Activated CD8-positive, alpha-beta T cell treated with anti-CD3 and anti-CD28 coated beads for 36 hours (primary cell): ENCODE results near the gene CCND3. TPM values are rescaled to one million over a fixed set of nuclear protein-coding genes. Genes with fewer than 3 reads are reported as not detected.

Experiments
- ATAC-seq: fragments of 200-7000 bp; cut with Tn5 transposase; one replicate; pipeline ENCODE4 v1.10.0; 2021; ENCODE audit warnings: mild to moderate bottlenecking, moderate library complexity
- CTCF ChIA-PET: fragments of 350-600 bp; sonication (Branson Sonifier 250); formaldehyde crosslinking; loops from one replicate; lab custom pipeline; 2021; ENCODE audit warnings: antibody characterized with exemption; lab: Charles Lee
- POLR2A ChIA-PET: fragments of 350-600 bp; sonication (Branson Sonifier 250); formaldehyde crosslinking; loops from one replicate; lab custom pipeline; 2021; ENCODE audit warnings: antibody characterized with exemption; lab: Charles Lee
- DNase-seq: peaks from one replicate; pipeline ENCODE4 v3.0.0-alpha.2; 2020
- H3K27ac Mint-ChIP-seq: one replicate; pipeline ENCODE4 v1.8.0; 2021; ENCODE audit warnings: mild to moderate bottlenecking, mixed read lengths
- H3K27me3 Mint-ChIP-seq: one replicate; pipeline ENCODE4 v1.8.0; 2021; ENCODE audit warnings: mixed read lengths
- H3K36me3 Mint-ChIP-seq: one replicate; pipeline ENCODE4 v1.8.0; 2021; ENCODE audit warnings: low read depth, mixed read lengths
- H3K4me1 Mint-ChIP-seq: one replicate; pipeline ENCODE4 v1.8.0; 2021; ENCODE audit warnings: low read depth, mixed read lengths
- H3K4me3 Mint-ChIP-seq: one replicate; pipeline ENCODE4 v1.8.0; 2021; ENCODE audit warnings: mild to moderate bottlenecking, moderate library complexity, mixed read lengths
- H3K9me3 Mint-ChIP-seq: one replicate; pipeline ENCODE4 v1.8.0; 2021; ENCODE audit warnings: mixed read lengths
- intact Hi-C: fragments of 100-400 bp; cut with micrococcal nuclease; formaldehyde crosslinking; loops from one replicate; pipeline ENCODE4 v1.10.0; 2022
- total RNA-seq, 2 experiments: library from RNA; stranded (reverse); gene quantifications; one replicate each; pipeline ENCODE4 v1.2.3, GENCODE V29; 2021
- TF ChIP-seq, protein P1 (sequence below): fragments of 200-600 bp; IDR thresholded peaks from one replicate; pipeline ENCODE4 v1.8.0; 2022; ENCODE audit warnings: antibody characterized with exemption, mild to moderate bottlenecking

CCND3 gene
- total RNA-seq, 2 experiments from 2014 or later, result 457 to 459 TPM

GRCh38 chr6:41964201-41964887 lies 22.7 kb upstream of the CCND3 start:
- ATAC-seq (peak; percentile 50), DNase-seq (peak; percentile 56)
- ChIA-PET POLR2A (interaction anchor here (0.7 to 3.3 kb wide), 10 partner anchors 9 to 80 kb away, joined by 3 to 16 read pairs (median 6); no protein-coding TSS in a partner anchor), CTCF (interaction anchor here (0.8 to 5.0 kb wide), 7 partner anchors 9 to 85 kb away, joined by 3 to 53 read pairs (median 4); partner anchors contain the start of gene CCND3)
- intact Hi-C loops, result no loop called here
- peak overlapping the region; percentile 66 for H3K27ac Mint-ChIP-seq
- no peaks in the 10 kb centered on the region for H3K9me3 Mint-ChIP-seq
- H3K36me3 Mint-ChIP-seq, result peaks cover 21% of the 10 kb centered on the region
- TF ChIP-seq, protein P1, sequence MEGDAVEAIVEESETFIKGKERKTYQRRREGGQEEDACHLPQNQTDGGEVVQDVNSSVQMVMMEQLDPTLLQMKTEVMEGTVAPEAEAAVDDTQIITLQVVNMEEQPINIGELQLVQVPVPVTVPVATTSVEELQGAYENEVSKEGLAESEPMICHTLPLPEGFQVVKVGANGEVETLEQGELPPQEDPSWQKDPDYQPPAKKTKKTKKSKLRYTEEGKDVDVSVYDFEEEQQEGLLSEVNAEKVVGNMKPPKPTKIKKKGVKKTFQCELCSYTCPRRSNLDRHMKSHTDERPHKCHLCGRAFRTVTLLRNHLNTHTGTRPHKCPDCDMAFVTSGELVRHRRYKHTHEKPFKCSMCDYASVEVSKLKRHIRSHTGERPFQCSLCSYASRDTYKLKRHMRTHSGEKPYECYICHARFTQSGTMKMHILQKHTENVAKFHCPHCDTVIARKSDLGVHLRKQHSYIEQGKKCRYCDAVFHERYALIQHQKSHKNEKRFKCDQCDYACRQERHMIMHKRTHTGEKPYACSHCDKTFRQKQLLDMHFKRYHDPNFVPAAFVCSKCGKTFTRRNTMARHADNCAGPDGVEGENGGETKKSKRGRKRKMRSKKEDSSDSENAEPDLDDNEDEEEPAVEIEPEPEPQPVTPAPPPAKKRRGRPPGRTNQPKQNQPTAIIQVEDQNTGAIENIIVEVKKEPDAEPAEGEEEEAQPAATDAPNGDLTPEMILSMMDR, result no peak
- peaks cover 85% of the 10 kb centered on the region for H3K4me1 Mint-ChIP-seq
- H3K27me3 Mint-ChIP-seq, result no peaks in the 10 kb centered on the region
- H3K4me3 Mint-ChIP-seq, result no peak overlapping the region

GRCh38 chr6:41963371-41963770 lies 21.8 kb upstream of the CCND3 start:
- H3K9me3 Mint-ChIP-seq, result peaks cover 3% of the 10 kb centered on the region
- no peak overlapping the region for H3K4me3 Mint-ChIP-seq
- peaks cover 30% of the 10 kb centered on the region for H3K36me3 Mint-ChIP-seq
- ATAC-seq, result peak; percentile 18
- POLR2A ChIA-PET, result interaction anchor here (0.7 to 3.3 kb wide), 14 partner anchors 10 to 87 kb away, joined by 3 to 16 read pairs (median 5); partner anchors contain the start of genes CCND3 and TAF8
- H3K4me1 Mint-ChIP-seq, result peaks cover 87% of the 10 kb centered on the region
- peak overlapping the region; percentile 66 for H3K27ac Mint-ChIP-seq
- H3K27me3 Mint-ChIP-seq, result no peaks in the 10 kb centered on the region
- CTCF ChIA-PET, result interaction anchor here (0.6 to 5.0 kb wide), 6 partner anchors 10 to 79 kb away, joined by 3 to 53 read pairs (median 6); partner anchors contain the start of gene CCND3
- intact Hi-C loops, result no loop called here
- DNase-seq, result peak; percentile 39
- TF ChIP-seq, protein P1, result no peak

DNA sequence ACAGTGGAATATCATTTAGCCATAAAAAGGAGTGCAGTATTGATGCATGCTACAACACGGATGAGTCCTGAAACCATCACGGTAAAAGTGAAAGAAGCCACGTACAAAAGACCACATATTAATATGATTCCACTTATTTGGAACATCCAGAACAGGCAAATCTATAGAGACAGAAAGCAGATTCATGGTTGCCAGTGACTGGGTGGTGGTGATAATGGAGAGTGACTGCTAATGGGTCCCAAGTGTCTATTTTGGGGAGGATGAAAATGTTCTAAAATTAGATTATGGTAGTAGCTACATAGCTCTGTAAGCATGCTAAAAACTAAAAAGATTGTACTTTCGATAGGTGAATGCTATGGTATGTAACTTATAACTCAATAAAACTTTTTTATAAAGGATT lies 18.4 kb upstream of the CCND3 start:
- POLR2A ChIA-PET, result interaction anchor here (0.6 to 1.8 kb wide), 7 partner anchors 8 to 84 kb away, joined by 3 to 6 read pairs (median 5); no protein-coding TSS in a partner anchor
- no peak for ATAC-seq
- Mint-ChIP-seq H3K27ac (peak overlapping the region; percentile 96), H3K4me3 (no peak overlapping the region), H3K27me3 (no peaks in the 10 kb centered on the region), H3K4me1 (peaks cover 80% of the 10 kb centered on the region), H3K9me3 (peaks cover 3% of the 10 kb centered on the region), H3K36me3 (peaks cover 39% of the 10 kb centered on the region)
- no peak for DNase-seq
- intact Hi-C loops, result no loop called here
- CTCF ChIA-PET, result interaction anchor here (1.0 to 1.6 kb wide), 4 partner anchors 10 to 83 kb away, joined by 3 to 5 read pairs (median 4); partner anchors contain the start of genes BYSL and MED20
- TF ChIP-seq, protein P1, result no peak

DNA sequence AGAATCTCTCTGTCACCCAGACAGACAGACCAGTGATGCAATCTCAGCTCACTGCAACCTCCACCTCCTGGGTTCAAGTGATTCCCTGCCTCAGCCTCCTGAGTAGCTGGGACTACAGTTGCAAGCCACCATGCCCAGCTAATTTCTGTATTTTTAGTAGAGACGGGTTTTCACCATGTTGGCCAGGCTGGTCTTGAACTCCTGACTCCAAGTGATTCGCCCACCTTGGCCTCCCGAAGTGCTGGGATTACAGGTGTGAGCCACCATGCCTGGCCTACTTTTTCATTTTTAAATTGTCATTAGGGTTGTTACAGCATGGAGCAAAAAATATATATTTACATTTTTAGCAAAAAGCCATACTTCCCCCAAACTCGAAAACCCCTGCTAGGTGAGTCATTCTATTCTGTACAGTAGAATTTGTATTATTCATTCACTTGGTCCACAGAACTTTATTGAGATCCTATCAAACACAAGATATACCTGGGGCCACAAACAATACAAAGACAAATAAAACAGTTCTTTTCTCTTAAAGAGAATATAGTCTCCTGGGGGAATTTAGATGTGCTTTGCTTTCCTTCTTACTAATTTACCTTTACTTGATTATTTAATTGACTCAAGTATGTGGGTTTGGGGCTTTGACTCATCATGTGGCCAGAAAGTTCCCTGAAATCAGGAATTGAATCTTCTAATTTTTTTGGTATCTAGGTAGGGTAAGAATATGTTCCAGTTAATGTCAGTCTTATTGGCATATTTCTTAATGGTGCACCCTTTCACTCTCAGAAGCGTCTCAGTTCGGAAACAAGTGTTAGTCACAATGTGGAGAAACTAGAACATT lies 16.6 kb upstream of the CCND3 start:
- ATAC-seq (peak; percentile 85), DNase-seq (peak; percentile 79)
- peak overlapping the region; percentile 96 for H3K27ac Mint-ChIP-seq
- intact Hi-C loops, result loop anchor here (5.0 kb wide), 1 partner anchor 84 kb away; no protein-coding TSS in a partner anchor
- TF ChIP-seq, protein P1, result no peak
- peak overlapping the region; percentile 11 for H3K4me3 Mint-ChIP-seq
- peaks cover 43% of the 10 kb centered on the region for H3K36me3 Mint-ChIP-seq
- no peaks in the 10 kb centered on the region for H3K27me3 Mint-ChIP-seq
- ChIA-PET POLR2A (interaction anchor here (0.9 kb wide), 1 partner anchor 73 kb away, joined by 3 read pairs; no protein-coding TSS in a partner anchor), CTCF (interaction anchor here (1.7 kb wide), 1 partner anchor 10 kb away, joined by 5 read pairs; no protein-coding TSS in a partner anchor)
- H3K4me1 Mint-ChIP-seq, result peaks cover 77% of the 10 kb centered on the region
- peaks cover 3% of the 10 kb centered on the region for H3K9me3 Mint-ChIP-seq
